Panc1 (cell line): ENCODE results near the gene TMEM92. TPM values are rescaled to one million over a fixed set of nuclear protein-coding genes. Genes with fewer than 3 reads are reported as not detected.

Source experiments
- ATAC-seq: fragments of 200-7000 bp; cut with Tn5 transposase; 2 replicates; pipeline ENCODE4 v1.9.1; 2020; ENCODE audit warnings: mild to moderate bottlenecking, moderate library complexity
- BruUV-seq: library from RNA; stranded (reverse); fragments of 400-500 nt; replicated peaks from 2 replicates; lab custom pipeline; 2021; lab: Mats Ljungman, UMichigan
- CTCF ChIA-PET: fragments of 300-600 bp; sonication (Branson Sonifier 250); formaldehyde crosslinking; loops from one replicate; lab custom pipeline; 2022; ENCODE audit warnings: antibody characterized with exemption; lab: Charles Lee
- POLR2A ChIA-PET: fragments of 300-600 bp; sonication (Branson Sonifier 250); formaldehyde crosslinking; loops from one replicate; lab custom pipeline; 2022; ENCODE audit warnings: antibody characterized with exemption; lab: Charles Lee
- DNase-seq: peaks from one replicate; pipeline ENCODE4 v3.0.0-alpha.2; 2010; ENCODE audit warnings: low read depth, low spot score
- H3K27ac ChIP-seq: 2 replicates; pipeline ENCODE4 v1.5.1; 2011; ENCODE audit warnings: mild to moderate bottlenecking, low read length, inconsistent platforms
- H3K27me3 ChIP-seq: fragments of 200-500 bp; sonication (Bioruptor generic); 2 replicates; pipeline ENCODE4 v1.6.0; 2014; ENCODE audit warnings: low read length, inconsistent platforms; ENCODE audit not compliant: control insufficient read depth, insufficient read depth
- H3K36me3 ChIP-seq: fragments of 200-500 bp; sonication (Bioruptor generic); 2 replicates; pipeline ENCODE4 v1.5.1; 2014; ENCODE audit warnings: inconsistent platforms, mild to moderate bottlenecking, low read length, moderate library complexity; ENCODE audit not compliant: control insufficient read depth, insufficient read depth
- H3K4me1 ChIP-seq: 2 replicates; pipeline ENCODE4 v1.5.1; 2011; ENCODE audit warnings: inconsistent platforms, mild to moderate bottlenecking, low read length, moderate library complexity; ENCODE audit not compliant: control insufficient read depth, insufficient read depth
- H3K4me3 ChIP-seq, 2 experiments: 2 replicates each; pipeline ENCODE4 v1.5.1; 2011 to 2012; ENCODE audit warnings: low read depth in 2 of 2, low read length in 2 of 2, mild to moderate bottlenecking in 2 of 2, inconsistent platforms in 1 of 2, moderate library complexity in 1 of 2
- H3K9me3 ChIP-seq: fragments of 200-500 bp; sonication (Bioruptor generic); 2 replicates; pipeline ENCODE4 v1.5.1; 2014; ENCODE audit warnings: low read depth, mild to moderate bottlenecking, inconsistent platforms, low read length, moderate library complexity; ENCODE audit not compliant: control insufficient read depth, insufficient read depth
- POLR2AphosphoS5 ChIP-seq: IDR thresholded peaks from 2 replicates; pipeline ENCODE4 v1.6.1; 2012; ENCODE audit warnings: mild to moderate bottlenecking, low read depth, low read length, moderate library complexity
- SIN3A ChIP-seq: IDR thresholded peaks from 2 replicates; pipeline ENCODE4 v1.6.1; 2012; ENCODE audit warnings: low read depth, mild to moderate bottlenecking, low read length, moderate library complexity, borderline replicate concordance; ENCODE audit not compliant: insufficient read depth
- TCF7L2 ChIP-seq: IDR thresholded peaks from 2 replicates; pipeline ENCODE4 v1.6.1; 2011; ENCODE audit warnings: mild to moderate bottlenecking, low read depth, low read length, inconsistent platforms
- in situ Hi-C: cut with HindIII; loops from 2 replicates; pipeline ENCODE4 v1.10.0; 2016; ENCODE audit warnings: low sequenced_read_pairs, low pct_unique_long_range_greater_than_20kb
- intact Hi-C: fragments of 100-400 bp; cut with micrococcal nuclease; formaldehyde crosslinking; loops from one replicate; pipeline ENCODE4 v1.10.0; 2022; ENCODE audit not compliant: unreplicated experiment
- total RNA-seq: library from RNA; stranded (reverse); gene quantifications from one replicate; pipeline ENCODE4 v1.2.1, GENCODE V29; 2021; ENCODE audit not compliant: unreplicated experiment
- TF ChIP-seq, protein P1 (sequence below), 2 experiments: IDR thresholded peaks; 2 replicates each; pipeline ENCODE4 v1.6.1; 2011 to 2012; ENCODE audit warnings: low read depth in 2 of 2, control low read depth in 1 of 2, low read length in 1 of 2, mild to moderate bottlenecking in 1 of 2, moderate library complexity in 1 of 2; ENCODE audit not compliant: insufficient read depth in 1 of 2
- TF ChIP-seq, protein P2 (sequence below): fragments of 450-650 bp; IDR thresholded peaks from 2 replicates; pipeline ENCODE4 v1.5.1; 2017; ENCODE audit warnings: mild to moderate bottlenecking

Gene TMEM92
- total RNA-seq, 1 experiment from 2014 or later: 0.54 TPM

DNA sequence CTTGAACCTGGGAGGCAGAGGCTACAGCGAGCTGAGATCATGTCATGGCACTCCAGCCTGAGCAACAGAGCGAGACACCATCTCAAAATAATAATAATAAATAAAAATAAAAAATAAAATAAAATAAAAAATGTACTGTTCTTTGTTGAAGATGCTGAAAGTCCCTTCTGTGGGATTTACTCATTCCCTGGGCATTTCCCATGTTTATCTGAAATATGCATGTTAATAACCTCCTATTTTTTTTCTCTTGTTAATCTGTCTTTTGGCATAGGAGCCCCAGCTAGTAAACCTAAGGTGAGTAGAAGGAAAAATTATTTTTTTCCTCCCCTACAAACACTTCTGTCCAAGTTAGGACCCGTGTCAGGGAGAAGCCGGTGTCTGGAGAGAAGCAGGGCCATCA is 34.4 kb downstream of the TMEM92 start:
- no peaks in the 10 kb centered on the region for H3K36me3 ChIP-seq

DNA sequence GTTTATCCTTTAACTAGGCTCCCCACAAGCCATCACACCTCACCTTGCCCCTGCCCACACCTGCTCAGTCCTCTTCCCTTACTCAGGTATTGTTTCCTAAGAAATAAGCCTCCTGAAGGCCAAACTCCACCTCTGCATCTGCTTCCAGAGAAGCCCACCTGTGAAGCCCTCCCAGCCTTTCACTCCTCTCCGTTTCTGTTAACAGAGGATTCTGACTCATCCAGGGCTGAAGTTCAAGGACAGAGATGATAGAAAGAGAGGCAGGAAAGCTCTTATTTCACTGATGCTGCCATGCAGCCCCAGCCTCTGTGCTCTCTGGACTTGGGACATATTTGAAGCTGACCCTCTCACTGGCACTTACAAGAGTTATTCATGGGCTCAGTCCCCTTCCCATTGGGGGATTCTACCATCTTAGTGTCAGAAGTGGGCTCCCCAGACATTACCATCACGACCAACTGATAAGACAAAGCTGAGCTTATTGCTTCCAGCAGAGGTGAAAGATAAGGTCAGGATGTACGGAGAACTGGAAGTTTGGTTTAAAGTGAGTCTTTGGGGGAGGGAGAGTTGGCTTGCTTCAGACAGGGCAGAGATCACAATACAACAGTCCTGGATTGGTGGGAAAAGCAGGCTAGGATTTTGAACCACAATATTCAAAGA is 36.3 kb downstream of the TMEM92 start:
- no TSS peak for BruUV-seq
- DNase-seq (no peak), ATAC-seq (no peak)
- Histone ChIP-seq H3K27ac (no peak overlapping the region), H3K4me3 (no peak overlapping the region), H3K4me1 (no peaks in the 10 kb centered on the region), H3K27me3 (0 out of 2 replicates have a peak, but pooled peaks cover 3% of the 10 kb centered on the region), H3K9me3 (no peaks in the 10 kb centered on the region), H3K36me3 (no peaks in the 10 kb centered on the region)
- POLR2A ChIA-PET: no interaction called here
- CTCF ChIA-PET: interaction anchor here (0.6 to 0.7 kb wide), 2 partner anchors 1051 to 1665 kb away, joined by 9 to 10 read pairs; no protein-coding TSS in a partner anchor
- no peak for TF ChIP-seq TCF7L2
- no peak for TF ChIP-seq SIN3A
- TF ChIP-seq, protein P1, sequence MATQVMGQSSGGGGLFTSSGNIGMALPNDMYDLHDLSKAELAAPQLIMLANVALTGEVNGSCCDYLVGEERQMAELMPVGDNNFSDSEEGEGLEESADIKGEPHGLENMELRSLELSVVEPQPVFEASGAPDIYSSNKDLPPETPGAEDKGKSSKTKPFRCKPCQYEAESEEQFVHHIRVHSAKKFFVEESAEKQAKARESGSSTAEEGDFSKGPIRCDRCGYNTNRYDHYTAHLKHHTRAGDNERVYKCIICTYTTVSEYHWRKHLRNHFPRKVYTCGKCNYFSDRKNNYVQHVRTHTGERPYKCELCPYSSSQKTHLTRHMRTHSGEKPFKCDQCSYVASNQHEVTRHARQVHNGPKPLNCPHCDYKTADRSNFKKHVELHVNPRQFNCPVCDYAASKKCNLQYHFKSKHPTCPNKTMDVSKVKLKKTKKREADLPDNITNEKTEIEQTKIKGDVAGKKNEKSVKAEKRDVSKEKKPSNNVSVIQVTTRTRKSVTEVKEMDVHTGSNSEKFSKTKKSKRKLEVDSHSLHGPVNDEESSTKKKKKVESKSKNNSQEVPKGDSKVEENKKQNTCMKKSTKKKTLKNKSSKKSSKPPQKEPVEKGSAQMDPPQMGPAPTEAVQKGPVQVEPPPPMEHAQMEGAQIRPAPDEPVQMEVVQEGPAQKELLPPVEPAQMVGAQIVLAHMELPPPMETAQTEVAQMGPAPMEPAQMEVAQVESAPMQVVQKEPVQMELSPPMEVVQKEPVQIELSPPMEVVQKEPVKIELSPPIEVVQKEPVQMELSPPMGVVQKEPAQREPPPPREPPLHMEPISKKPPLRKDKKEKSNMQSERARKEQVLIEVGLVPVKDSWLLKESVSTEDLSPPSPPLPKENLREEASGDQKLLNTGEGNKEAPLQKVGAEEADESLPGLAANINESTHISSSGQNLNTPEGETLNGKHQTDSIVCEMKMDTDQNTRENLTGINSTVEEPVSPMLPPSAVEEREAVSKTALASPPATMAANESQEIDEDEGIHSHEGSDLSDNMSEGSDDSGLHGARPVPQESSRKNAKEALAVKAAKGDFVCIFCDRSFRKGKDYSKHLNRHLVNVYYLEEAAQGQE (IDR thresholded peaks at IDR 0.05; ENCODE audit: insufficient read depth in 1 of 2, low read depth in 2 of 2, low read length in 1 of 2): no peak
- TF ChIP-seq, protein P2, sequence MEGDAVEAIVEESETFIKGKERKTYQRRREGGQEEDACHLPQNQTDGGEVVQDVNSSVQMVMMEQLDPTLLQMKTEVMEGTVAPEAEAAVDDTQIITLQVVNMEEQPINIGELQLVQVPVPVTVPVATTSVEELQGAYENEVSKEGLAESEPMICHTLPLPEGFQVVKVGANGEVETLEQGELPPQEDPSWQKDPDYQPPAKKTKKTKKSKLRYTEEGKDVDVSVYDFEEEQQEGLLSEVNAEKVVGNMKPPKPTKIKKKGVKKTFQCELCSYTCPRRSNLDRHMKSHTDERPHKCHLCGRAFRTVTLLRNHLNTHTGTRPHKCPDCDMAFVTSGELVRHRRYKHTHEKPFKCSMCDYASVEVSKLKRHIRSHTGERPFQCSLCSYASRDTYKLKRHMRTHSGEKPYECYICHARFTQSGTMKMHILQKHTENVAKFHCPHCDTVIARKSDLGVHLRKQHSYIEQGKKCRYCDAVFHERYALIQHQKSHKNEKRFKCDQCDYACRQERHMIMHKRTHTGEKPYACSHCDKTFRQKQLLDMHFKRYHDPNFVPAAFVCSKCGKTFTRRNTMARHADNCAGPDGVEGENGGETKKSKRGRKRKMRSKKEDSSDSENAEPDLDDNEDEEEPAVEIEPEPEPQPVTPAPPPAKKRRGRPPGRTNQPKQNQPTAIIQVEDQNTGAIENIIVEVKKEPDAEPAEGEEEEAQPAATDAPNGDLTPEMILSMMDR: no peak
- in situ Hi-C loops (no loop called here), intact Hi-C loops (no loop called here)

More for the DNA sequence above, 34.4 kb downstream of the TMEM92 start:
- Histone ChIP-seq H3K4me3 (no peak overlapping the region), H3K27me3 (no peaks in the 10 kb centered on the region), H3K4me1 (no peaks in the 10 kb centered on the region), H3K9me3 (no peaks in the 10 kb centered on the region), H3K27ac (no peak overlapping the region)
- intact Hi-C loops (no loop called here), in situ Hi-C loops (no loop called here)
- BruUV-seq: no TSS peak
- ATAC-seq (no peak), DNase-seq (no peak)
- TF ChIP-seq POLR2AphosphoS5 (no peak), TCF7L2 (no peak), SIN3A (no peak)
- TF ChIP-seq, protein P1 (IDR thresholded peaks at IDR 0.05; ENCODE audit: insufficient read depth in 1 of 2, low read depth in 2 of 2, low read length in 1 of 2): no peak
- TF ChIP-seq, protein P2: no peak
- CTCF ChIA-PET: interaction anchor here (0.6 to 0.7 kb wide), 2 partner anchors 77 to 171 kb away, joined by 3 read pairs; no protein-coding TSS in a partner anchor
- POLR2A ChIA-PET: no interaction called here
